Fibroblast of skin of left quadriceps (primary cell): ENCODE results near the gene ERMP1.

Experiments
- DNase-seq, 2 experiments: peaks; one replicate each; pipeline ENCODE4 v3.0.0-alpha.2; 2013; ENCODE audit warnings: low read depth in 2 of 2

The ERMP1 gene

DNA sequence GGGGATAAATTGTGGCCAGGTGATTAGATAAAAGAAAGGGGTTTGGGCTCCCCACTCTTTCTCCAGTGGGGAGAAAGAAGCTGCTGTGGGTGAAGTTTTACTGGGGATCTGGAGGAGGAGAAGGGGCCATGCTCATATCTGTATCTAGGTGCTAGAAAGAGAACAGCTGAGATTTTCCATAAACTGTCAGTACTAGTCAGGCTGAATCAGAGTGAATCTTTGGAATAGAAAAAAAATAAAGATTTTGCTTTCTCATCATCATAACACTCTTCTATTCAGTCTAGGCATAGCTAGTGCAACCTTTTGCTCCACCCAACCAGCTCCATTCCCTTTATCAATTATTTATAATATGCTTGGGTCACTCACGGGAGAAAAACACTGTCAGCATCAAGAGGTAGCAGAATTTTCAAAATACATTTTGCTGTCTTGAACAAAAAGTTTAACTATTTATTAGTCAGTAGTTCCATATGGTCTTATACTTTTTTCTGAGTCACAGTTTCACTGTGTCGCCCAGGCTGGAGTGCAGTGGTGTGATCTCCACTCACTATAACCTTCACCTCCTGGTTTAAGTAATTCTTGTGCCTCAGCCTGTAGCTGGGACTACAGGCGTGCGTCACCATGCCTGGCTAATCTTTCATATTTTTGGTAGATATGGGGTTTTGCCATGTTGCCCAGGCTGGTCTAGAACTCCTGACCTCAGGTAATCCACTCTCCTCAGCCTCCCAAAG, 21.3 kb upstream of the ERMP1 start:
- no peak for DNase-seq

DNA sequence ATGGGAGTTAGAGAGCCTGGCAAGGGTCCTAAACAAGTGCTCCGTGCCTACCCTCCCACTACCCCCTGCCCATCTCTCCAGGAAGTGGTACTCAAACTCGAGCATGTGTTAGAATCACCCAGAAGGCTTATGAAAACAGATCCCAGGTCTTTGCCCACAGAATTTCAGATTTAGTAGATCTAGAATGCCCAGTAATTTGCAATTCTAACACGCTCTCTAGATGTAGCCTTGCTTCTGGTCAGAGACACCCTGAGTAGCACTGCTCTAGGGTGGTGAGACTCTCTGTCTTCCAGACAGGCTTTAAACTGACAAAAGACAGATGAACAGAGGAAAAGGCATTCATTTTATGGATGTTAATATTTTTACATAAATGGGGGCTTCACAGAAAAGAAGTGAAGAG, 20.7 kb upstream of the ERMP1 start:
- DNase-seq = no peak

DNA sequence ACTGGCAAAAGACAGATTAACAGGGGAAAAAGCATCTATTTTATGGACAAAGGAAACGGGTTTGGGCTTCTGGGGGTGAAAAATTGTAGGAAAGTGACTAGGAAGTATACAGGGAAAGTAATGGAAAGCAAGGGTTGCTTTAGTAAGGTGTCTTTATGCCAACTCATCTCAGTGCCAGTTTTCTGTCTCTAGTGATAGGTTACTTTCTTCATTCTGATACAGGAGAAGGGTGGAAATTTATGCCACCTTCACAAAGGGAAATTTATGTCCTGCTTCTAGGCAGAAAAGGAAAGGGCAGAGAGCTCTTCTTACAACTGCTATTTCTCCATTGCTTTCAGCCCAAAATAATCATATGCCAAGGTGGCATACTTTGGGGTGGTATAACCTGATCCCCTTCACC, 20.1 kb upstream of the ERMP1 start:
- DNase-seq = no peak

DNA sequence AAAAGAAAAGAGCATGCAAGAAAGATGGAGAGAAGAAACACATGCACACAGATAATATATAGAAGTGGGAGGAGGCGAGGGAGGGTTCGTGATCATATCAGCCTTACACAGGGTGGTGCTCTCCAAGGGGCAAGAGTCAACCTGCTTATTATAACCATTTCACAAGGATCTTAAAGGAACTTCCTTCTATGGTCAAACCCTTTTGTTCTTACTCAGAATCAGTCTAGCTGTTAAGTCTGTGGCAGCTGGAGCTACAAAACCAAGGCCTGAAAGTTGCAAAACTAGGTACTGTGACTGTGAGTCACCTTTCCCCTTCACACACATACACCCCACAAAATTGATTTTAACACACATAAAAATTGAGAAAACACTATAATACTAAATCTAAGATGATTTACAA, 18.5 kb upstream of the ERMP1 start:
- no peak for DNase-seq

DNA sequence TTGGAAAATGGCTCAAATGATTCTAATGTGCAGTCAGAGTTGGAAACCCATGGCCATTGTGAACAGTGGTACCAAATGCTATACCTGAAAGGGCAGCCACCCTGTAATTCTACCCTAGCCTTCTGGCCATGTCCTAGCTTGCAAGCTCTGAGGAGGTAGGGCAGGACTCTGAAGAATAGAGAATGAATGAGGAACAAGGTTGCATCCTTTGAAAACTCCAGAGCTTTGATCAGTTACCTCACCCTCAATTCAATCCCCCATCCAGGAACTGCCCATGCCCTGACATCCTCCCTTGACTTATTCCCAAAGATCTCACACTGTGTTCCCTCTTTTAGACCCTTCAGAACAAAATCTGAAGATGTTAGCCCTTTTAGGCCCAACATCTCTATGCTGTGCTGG, 17.8 kb upstream of the ERMP1 start:
- DNase-seq = no peak

DNA sequence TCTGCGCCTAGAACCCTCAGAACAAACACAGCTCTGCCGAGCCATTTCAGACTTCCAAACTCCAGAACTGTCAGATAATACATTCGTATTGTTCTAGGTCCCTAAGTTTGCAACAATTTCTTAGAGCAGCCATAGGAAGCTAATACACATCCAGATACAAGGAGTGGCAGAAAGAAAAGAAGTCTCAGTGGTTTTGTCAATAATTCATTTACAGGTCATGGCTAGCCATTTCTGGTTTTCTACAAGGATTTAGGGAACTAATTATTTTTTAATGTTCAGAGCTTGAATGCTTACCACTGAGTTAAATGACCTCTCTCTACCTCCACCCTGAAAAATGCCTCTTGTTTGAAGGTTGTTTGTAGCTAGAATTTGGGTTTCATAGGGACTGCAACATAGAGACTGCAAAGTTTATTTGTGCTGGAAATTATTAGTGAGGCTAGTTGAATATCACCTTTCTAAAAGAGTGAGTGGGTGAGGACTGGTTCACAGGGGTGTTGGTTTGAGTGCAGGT, 15.5 kb upstream of the ERMP1 start:
- no peak for DNase-seq

DNA sequence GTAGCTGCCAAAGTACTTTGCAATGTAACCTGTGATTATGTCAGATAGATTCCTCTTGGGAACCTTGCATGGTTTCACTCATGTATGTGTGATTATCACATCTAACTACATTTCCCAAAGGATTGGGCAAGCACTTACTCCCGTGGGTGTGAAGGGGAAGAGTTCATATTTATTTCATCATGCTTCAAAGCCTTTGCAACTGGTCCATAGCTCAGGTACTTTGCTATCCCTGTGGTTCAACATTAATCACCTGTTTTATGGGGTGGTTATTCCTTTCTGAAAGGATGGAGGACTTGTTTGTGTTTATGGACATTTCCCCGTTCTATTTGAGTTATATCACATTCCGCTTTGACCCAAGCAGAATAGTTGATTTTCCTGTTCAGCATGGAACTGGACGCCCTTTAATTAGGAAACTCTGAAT, 13.6 kb upstream of the ERMP1 start:
- no peak for DNase-seq

DNA sequence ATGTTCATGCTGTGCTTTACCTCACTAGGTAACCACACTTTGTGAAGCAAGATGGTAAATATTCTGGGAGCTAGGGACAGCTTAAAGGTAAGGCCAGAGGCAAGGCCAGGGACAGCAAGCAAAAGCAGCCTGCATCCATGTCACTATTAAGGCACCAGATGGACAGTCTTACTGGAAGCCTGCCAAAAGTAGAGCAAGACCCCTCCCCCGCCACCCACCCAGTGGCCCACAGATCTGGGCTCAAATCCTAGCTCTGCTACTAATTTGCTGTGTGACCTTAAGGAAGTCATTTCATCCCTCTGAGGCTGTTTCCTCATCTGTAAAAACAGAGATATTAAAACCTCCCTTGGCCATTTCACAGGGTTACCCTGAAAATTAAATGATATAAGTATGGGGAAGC, 13.2 kb upstream of the ERMP1 start:
- no peak for DNase-seq

DNA sequence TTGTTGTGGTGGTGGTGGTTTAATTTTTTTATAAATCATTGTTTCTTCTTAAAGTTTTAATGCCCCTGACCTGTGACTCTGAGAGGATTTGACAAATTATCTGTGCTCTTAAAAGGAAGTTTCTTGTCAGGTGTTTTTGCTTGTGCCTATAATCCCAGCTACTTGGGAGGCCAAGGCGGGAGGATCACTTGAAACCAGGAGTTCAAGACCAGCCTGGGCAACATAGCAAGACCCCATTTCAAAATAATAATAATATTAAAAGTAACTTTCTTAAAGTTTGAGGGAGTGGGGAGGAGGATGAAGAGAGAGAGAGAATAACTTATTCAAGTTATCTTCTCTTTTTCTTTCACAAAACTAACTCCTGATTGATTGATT, 12.2 kb upstream of the ERMP1 start:
- DNase-seq = no peak

DNA sequence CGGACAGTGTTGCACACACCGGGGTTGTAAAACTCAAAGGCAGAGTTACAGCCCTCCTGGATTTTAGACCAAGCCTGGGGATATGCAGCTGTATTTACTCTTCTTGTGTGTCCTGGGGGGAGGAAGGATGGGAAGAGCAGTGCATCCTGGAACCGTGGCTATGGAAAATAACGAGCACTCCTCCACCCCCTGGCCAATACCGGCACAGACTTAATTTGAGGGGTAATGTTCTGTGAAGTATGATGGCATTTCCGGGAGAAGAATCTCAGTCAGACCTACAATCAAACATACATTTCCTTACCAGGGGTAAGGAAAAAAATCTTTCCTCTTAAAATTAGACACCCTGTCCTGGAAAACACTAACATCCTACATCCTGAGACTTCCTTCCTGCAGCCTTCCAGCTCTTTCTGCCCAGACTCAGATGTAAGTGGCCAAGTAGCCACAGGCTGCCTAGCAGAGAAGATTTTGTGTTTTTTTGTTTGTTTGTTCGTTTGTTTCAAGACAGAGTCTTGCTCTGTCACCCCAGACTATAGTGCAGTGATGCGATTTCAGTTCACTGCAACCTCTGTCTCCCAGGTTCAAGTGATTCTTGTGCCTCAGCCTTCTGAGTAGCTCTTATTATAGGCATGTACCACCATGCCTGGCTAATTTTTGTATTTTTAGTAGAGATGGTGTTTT, 11.0 kb upstream of the ERMP1 start:
- DNase-seq = no peak

DNA sequence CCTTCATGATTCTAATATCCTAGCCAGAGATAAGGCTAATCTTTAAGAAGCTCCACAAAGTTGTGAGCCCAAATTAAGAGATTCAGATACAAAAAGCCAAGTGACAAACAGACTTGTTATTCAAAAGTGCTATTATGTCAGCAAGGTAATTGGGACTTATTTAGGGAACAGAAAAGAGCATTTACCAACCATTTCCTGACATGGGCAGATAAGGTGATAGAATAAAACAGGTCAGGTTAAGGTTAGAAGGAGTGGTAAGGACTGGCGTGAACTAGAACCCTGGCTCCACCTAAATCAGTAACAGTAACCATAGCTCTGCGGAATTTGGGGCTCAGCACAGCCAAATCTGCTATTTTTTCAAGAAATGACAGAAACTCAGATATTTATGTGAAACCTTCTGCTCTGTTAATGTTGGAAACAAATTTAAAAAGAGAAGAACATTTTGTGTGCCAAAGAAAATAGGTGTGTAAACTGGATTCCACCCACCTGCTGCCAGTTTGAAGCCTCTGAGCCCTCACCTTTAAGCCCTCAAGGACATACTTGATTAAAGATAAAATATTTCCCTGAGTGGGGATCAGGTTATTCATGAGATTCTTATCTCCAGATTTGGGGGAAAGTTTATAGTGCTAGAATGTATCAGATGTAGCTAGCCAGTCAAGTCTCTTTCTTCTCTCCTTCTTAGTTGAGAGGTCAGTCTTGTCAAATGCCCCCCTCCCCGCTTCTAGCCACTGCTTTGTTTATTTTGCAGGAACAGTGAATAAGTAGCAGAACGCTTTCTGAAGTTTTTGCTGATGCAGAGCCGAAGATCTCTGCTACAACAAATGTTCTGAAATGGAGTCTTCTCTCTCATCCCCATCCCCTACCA, 10.2 kb upstream of the ERMP1 start:
- DNase-seq = no peak

DNA sequence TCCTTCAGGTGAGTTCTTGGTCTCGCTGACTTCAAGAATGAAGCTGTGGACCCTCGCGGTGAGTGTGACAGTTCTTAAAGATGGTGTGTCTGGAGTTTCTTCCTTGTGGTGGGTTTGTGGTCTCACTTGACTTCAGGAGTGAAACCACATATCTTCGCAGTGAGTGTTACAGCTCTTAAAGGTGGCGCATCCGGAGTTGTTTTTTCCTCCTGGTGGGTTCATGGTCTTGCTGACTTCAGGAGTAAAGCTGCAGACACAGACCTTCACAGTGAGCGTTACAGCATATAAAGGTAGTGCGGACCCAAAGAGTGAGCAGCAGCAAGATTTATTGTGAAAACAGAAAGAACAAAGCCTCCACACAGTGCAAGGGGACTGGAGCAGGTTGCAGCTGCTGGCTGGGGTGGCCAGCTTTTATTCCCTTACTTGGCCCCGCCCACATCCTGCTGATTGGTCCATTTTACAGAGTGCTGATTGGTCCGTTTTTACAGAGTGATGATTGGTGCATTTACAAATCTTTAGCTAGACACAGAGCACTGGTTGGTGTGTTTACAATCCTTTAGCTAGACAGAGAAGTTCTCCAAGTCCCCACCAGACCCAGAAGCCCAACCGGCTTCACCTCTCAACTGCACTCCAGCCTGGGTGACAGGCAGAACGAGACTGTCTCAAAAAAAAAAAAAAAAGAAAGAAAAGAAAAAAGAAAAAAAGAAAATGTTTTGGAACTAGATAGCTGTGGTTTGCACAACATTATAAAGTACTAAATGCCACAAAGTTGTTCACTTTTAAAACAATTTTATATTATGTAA, 9.1 kb upstream of the ERMP1 start:
- no peak for DNase-seq

DNA sequence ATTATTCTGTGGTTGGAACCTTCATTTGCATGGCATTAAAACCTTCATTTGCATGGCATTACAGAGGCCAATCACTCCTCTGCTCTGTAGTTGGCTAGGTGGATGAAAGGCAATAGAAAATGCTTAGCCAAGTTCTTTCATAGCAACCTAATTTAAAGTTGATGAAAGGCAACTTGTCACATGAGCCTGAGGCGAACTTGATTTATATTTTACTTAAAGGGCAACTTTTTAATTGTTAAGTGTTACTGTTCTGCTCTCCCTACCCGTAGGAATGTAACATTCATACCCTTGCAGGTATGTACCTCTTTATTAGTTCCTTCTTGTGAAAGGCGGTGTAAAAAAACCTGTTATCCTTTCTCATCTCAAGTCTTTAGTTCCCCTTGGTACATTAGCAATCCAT, 7.9 kb upstream of the ERMP1 start:
- DNase-seq = no peak

DNA sequence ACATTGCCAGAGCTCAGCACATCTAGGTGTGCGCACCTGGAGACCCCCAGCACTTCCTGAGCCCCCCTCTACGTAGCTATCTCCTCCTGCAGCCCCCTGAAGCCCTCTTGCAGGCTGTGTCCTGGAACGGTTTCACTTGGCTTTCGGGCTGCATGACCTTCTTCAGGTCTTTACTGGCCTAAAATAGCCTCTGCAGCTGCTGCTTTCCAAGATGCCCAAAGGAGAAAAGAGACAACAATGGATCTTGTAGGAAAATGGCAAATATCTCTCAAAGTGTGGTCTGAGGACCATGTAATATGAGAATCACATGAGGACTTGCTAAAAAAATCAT, 6.6 kb upstream of the ERMP1 start:
- no peak for DNase-seq

DNA sequence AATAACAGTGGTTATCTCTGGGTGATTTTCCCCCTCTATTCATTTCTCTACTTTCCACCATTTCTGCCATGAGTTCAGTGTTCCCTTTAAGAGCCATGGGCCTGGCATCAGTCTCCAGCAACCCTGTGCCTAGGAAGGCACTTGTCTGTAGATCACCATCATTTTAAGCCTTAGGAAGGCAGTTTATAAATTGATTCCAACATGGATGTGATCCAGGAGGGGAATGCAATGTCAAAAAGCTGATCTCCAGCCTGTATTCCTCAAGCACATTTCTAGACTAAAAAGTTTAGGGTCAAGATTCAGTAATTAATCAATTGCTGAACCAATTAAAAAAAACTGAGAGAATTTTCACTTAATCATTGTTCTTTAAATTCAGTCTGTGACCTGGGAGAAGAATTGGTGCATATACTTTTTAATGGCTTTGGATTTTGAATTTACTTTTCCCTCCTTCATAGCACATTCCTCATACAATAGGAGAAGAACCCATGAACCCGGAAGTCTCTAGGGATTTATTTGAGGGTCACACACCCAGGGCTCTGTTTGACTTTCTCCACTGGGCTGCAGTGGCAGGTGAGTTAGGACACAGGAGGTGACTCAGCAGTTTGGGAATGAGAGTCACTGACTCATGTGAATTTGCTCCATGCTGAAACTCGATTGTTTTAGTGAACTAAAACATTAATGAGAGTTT, 6.1 kb upstream of the ERMP1 start:
- DNase-seq = no peak

DNA sequence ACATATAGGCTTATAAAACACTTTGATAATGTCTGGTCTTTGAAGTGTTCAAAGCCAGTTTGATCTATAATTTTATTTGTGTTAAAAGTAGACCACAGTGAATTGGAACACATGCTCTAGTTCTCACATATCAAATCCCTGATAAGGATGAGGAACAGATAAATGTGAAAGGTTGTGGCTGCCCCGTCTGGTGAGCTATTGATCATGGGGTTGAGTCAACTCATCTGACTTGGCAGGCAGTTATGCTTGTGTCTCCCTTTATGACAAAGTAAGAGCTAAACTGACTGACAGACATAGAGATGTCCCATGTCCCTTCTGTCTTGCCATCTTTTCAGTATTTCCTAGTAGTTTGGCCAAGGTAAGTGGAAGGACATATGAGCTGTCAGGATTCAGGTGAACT, 2.9 kb upstream of the ERMP1 start:
- no peak for DNase-seq

DNA sequence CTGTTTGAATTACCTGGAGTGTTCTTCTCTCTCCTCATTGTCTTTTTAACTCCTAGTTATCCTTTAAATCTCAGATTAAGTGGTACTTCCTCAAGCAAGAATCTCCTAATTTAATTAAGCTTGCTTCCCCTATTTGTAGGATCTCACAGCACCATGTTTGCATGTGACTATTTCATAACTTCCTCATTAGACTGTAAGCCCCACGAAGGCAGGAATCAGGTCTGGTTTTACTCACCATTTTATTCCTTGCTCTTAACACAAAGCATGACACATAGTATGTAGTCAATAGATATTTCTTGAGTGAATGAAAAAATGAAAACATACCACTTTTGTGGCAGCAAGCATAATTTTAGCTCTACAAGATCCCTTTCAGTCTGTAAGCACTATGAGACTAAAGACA, 1.3 kb upstream of the ERMP1 start:
- DNase-seq = no peak

DNA sequence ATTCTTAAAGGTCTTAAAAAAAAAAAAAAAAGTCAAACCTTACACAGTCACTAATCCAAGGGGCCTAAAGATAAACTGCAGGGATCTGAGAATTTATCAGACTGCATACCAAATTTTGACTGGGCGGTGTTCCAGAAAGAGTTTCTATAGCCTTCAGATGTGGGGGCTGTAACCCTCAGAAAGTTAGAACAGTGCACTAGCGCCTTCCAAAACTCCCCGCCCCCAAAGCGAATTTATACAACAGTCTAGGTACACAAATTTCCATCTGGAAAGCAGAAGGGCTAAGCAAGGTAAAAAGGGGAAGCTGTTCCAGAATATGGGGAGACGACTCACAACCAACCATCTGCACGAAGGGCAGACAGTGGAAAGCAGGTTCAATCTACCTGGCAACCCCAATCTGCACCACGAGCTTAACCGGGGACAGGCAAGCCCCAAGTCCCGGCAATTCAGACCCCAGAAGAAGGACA, 813 bp downstream of the ERMP1 start:
- no peak for DNase-seq

DNA sequence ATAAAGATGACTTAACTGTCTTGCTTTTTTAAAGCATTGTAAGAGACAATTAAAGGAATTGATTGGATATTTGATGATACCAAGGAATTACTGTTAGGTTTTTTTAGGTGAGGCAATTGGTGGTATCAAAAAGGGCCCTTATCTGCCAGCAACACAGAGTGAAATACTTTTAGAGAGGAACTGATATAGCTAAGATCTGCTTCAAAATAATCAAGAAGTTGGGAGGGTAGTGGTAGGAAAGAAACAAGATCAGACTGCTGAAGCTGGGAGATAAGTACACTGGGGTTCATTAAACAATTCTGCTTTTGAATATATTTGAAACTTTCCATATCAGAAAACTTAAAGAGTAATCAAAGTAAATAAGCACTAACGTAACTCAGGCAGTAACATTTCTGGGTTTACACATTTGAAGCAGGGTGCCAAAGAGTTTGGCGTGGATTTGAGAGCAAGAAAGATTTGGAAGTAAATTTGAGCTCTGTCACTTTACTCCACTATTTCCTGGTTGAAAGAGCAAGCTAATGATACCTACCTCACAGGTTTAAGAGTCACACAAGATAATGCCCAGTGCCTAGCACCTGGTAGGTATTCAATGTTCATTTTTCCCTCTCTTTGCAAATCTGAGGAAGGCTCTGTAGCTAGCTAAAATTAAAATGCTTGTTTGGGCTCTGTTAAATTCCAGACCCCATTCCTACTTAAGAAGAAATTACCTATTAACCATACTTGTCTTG, 6.9 kb downstream of the ERMP1 start:
- DNase-seq = no peak

DNA sequence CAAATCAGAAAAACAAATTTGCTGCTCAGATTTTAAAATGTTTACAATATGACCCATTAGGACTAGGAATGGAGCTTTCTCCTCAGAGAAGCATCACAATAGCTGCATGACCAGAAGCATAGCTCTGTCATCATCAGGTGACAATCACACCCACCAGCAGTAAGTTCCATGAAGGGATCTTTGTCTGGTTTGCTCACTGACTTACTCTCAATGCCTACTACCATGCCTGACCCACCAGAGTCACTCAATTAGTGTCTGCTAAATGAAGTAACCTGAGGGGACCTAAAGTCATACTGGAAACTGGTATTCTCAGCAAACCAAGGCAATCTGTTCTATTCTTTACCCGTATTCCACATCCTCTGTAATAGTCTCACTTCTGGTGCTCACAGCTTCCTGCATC, 7.7 kb downstream of the ERMP1 start:
- no peak for DNase-seq

DNA sequence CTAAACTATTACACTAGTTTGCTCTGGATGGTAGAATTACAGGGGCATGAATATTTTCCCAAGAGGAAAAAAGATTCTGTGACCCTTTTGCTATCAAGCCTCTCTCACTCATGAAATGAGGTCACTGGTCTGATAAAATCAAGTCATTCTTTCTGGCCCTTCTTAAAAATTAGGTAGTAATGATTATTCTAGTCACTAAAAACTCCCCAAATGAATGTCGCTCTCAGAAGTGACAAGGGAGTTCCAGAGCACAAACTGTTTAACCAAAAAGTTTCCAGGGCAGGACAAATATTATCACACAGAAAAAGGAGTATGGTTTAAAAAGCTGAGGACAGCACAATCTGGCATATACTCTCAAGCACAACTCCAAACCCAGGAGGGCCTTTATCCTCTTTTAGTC, 12.5 kb downstream of the ERMP1 start:
- no peak for DNase-seq
